HepG2 (cell line): ENCODE results near the gene SERPINA6. TPM values are rescaled to one million over a fixed set of nuclear protein-coding genes. Genes with fewer than 3 reads are reported as not detected.

Experiments used
- ETV5 ChIP-seq: IDR thresholded peaks from 2 replicates; pipeline ENCODE4 v1.6.1; 2018; ENCODE audit warnings: missing biosample characterization, missing genetic modification reagents, inconsistent platforms, borderline replicate concordance
- GATAD1 ChIP-seq: IDR thresholded peaks from 2 replicates; pipeline ENCODE4 v1.6.1; 2016; ENCODE audit warnings: missing genetic modification reagents, missing compliant biosample characterization
- ZNF687 ChIP-seq: sonication (generic); formaldehyde crosslinking; IDR thresholded peaks from 2 replicates; pipeline ENCODE4 v1.5.1; 2020; ENCODE audit warnings: mild to moderate bottlenecking, missing genetic modification reagents, moderate library complexity
- polyA plus RNA-seq, 8 experiments: library from polyadenylated mRNA; depleted of rRNA in 3 of 8; stranded (reverse) in 7 of 8; unstranded in 1 of 8; fragments of >200 nt; fragmentation: Illumina TruSeq in 4 of 8; extraction: Trizol in 4 of 8; gene quantifications; 2 replicates each; pipeline versions ENCODE4 v1.2.1 to v1.2.3, GENCODE V29; 2011 to 2016; ENCODE audit warnings: low read depth in 4 of 8, missing spikeins in 1 of 8, mixed read lengths in 1 of 8; ENCODE audit not compliant: insufficient read depth in 1 of 8
- total RNA-seq, 5 experiments: library from RNA; depleted of rRNA; stranded (reverse); fragments of >200 nt; fragmentation: Illumina TruSeq; extraction: Trizol; gene quantifications; 2 replicates each; pipeline ENCODE4 v1.2.3, GENCODE V29; 2016; ENCODE audit warnings: low read depth in 1 of 5
- TF ChIP-seq, protein P1 (sequence below): sonication (generic); formaldehyde crosslinking; IDR thresholded peaks from 2 replicates; pipeline ENCODE4 v1.4.0; 2020; ENCODE audit warnings: low read depth, missing genetic modification reagents

Gene SERPINA6
- total and polyA plus RNA-seq, 2 of the 13 experiments (the other 11 are each of a cell fraction or from before 2014, with no cell fraction given): 260 to 333 TPM

- TF ChIP-seq, protein P1, sequence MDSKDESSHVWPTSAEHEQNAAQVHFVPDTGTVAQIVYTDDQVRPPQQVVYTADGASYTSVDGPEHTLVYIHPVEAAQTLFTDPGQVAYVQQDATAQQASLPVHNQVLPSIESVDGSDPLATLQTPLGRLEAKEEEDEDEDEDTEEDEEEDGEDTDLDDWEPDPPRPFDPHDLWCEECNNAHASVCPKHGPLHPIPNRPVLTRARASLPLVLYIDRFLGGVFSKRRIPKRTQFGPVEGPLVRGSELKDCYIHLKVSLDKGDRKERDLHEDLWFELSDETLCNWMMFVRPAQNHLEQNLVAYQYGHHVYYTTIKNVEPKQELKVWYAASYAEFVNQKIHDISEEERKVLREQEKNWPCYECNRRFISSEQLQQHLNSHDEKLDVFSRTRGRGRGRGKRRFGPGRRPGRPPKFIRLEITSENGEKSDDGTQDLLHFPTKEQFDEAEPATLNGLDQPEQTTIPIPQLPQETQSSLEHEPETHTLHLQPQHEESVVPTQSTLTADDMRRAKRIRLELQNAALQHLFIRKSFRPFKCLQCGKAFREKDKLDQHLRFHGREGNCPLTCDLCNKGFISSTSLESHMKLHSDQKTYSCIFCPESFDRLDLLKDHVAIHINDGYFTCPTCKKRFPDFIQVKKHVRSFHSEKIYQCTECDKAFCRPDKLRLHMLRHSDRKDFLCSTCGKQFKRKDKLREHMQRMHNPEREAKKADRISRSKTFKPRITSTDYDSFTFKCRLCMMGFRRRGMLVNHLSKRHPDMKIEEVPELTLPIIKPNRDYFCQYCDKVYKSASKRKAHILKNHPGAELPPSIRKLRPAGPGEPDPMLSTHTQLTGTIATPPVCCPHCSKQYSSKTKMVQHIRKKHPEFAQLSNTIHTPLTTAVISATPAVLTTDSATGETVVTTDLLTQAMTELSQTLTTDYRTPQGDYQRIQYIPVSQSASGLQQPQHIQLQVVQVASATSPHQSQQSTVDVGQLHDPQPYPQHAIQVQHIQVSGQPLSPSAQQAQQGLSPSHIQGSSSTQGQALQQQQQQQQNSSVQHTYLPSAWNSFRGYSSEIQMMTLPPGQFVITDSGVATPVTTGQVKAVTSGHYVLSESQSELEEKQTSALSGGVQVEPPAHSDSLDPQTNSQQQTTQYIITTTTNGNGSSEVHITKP (CRISPR knock-in tag): peak; percentile 66; the same call in 1 of the 2 replicates
- TF ChIP-seq ZNF687 (peak; percentile 74), GATAD1 (CRISPR knock-in tag) (peak; percentile 86), ETV5 (0 out of 2 replicates have a peak, but pooled peaks have one; percentile 45)
These were observed 46.1 kb downstream of the SERPINA6 start (continued) for GRCh38 chr14:94276898-94277561.
